GM23338 (cell line): ENCODE measurements around the gene GOLGA1. TPM values are rescaled to one million over a fixed set of nuclear protein-coding genes. Genes with fewer than 3 reads are reported as not detected.

Source experiments
- ATAC-seq: fragments of 200-7000 bp; cut with Tn5 transposase; 3 replicates; pipeline ENCODE4 v1.9.1; 2020
- DNase-seq: peaks from one replicate; pipeline ENCODE4 v3.0.0-alpha.2; 2015; ENCODE audit warnings: low spot score
- H2AFZ ChIP-seq: fragments of 200-600 bp; sonication (generic); 2 replicates; pipeline ENCODE4 v1.8.0; 2016; ENCODE audit warnings: antibody characterized with exemption, mild to moderate bottlenecking, moderate library complexity
- H3F3A ChIP-seq: fragments of 200-600 bp; sonication (generic); replicated peaks from 2 replicates; pipeline ENCODE4 v1.8.0; 2017; ENCODE audit warnings: antibody characterized with exemption, mixed run types, low read depth
- H3K27ac ChIP-seq: fragments of 200-600 bp; sonication (generic); 2 replicates; pipeline ENCODE4 v1.6.1; 2016; ENCODE audit warnings: low read depth
- H3K27me3 ChIP-seq: fragments of 200-600 bp; sonication (generic); 2 replicates; pipeline ENCODE4 v1.8.0; 2016; ENCODE audit warnings: mild to moderate bottlenecking, mixed run types, moderate library complexity; ENCODE audit not compliant: insufficient read depth
- H3K36me3 ChIP-seq: fragments of 200-600 bp; sonication (generic); 2 replicates; pipeline ENCODE4 v1.8.0; 2016; ENCODE audit warnings: mild to moderate bottlenecking; ENCODE audit not compliant: insufficient read depth
- H3K4me1 ChIP-seq: fragments of 200-600 bp; sonication (generic); 2 replicates; pipeline ENCODE4 v1.8.0; 2016; ENCODE audit warnings: mild to moderate bottlenecking, moderate library complexity; ENCODE audit not compliant: insufficient read depth
- H3K4me2 ChIP-seq: fragments of 200-600 bp; sonication (generic); 2 replicates; pipeline ENCODE4 v1.7.1; 2017; ENCODE audit warnings: mixed run types
- H3K4me3 ChIP-seq: fragments of 200-600 bp; sonication (generic); 2 replicates; pipeline ENCODE4 v1.6.1; 2016; ENCODE audit warnings: mixed run types
- H3K79me2 ChIP-seq: fragments of 200-600 bp; sonication (generic); replicated peaks from 2 replicates; pipeline ENCODE4 v1.8.0; 2017; ENCODE audit warnings: mild to moderate bottlenecking; ENCODE audit not compliant: insufficient read depth
- H3K9me2 ChIP-seq: fragments of 200-600 bp; sonication (generic); 2 replicates; pipeline ENCODE4 v1.8.0; 2017; ENCODE audit not compliant: insufficient read depth
- H4K20me1 ChIP-seq: fragments of 200-600 bp; sonication (generic); replicated peaks from 2 replicates; pipeline ENCODE4 v1.8.0; 2017; ENCODE audit warnings: mild to moderate bottlenecking; ENCODE audit not compliant: insufficient read depth
- H3K27ac Mint-ChIP-seq: 2 replicates; pipeline ENCODE4 v1.8.0; 2020; ENCODE audit warnings: inconsistent platforms, mild to moderate bottlenecking, moderate library complexity, mixed read lengths
- H3K27me3 Mint-ChIP-seq: 3 replicates; pipeline ENCODE4 v1.8.0; 2022; ENCODE audit warnings: low read depth, mild to moderate bottlenecking, moderate library complexity, mixed read lengths, inconsistent platforms; ENCODE audit not compliant: insufficient read depth, poor library complexity
- H3K36me3 Mint-ChIP-seq: 3 replicates; pipeline ENCODE4 v1.8.0; 2021; ENCODE audit warnings: low read depth, mild to moderate bottlenecking, inconsistent platforms, moderate library complexity, mixed read lengths
- H3K4me1 Mint-ChIP-seq: 3 replicates; pipeline ENCODE4 v1.8.0; 2020; ENCODE audit warnings: mild to moderate bottlenecking, inconsistent platforms, mixed read lengths
- H3K4me3 Mint-ChIP-seq: 3 replicates; pipeline ENCODE4 v1.8.0; 2021; ENCODE audit warnings: moderate library complexity, mild to moderate bottlenecking, inconsistent platforms, mixed read lengths
- H3K9me3 Mint-ChIP-seq: 3 replicates; pipeline ENCODE4 v1.8.0; 2020; ENCODE audit warnings: moderate library complexity, mild to moderate bottlenecking, inconsistent platforms, mixed read lengths
- CREB1 ChIP-seq: fragments of 250-450 bp; sonication (Bioruptor Pico); IDR thresholded peaks from 2 replicates; pipeline ENCODE4 v1.5.0; 2020; ENCODE audit warnings: low read depth, mild to moderate bottlenecking, moderate library complexity
- ETS1 ChIP-seq: IDR thresholded peaks from 2 replicates; pipeline ENCODE4 v1.6.1; 2016; ENCODE audit warnings: antibody characterized with exemption
- EZH2 ChIP-seq: fragments of 200-600 bp; sonication (generic); IDR thresholded peaks from one replicate; pipeline ENCODE4 v1.8.0; 2017; ENCODE audit warnings: antibody characterized with exemption, mild to moderate bottlenecking, low read depth; ENCODE audit not compliant: unreplicated experiment
- EZH2phosphoT487 ChIP-seq: fragments of 200-600 bp; sonication (generic); IDR thresholded peaks from one replicate; pipeline ENCODE4 v1.8.1; 2018; ENCODE audit warnings: antibody characterized with exemption; ENCODE audit not compliant: unreplicated experiment
- JUNB ChIP-seq: IDR thresholded peaks from one replicate; pipeline ENCODE4 v1.6.1; 2016; ENCODE audit warnings: antibody characterized with exemption; ENCODE audit not compliant: unreplicated experiment
- POLR2AphosphoS5 ChIP-seq: IDR thresholded peaks from 2 replicates; pipeline ENCODE4 v1.6.1; 2016; ENCODE audit warnings: antibody characterized with exemption, low read depth
- REST ChIP-seq: IDR thresholded peaks from one replicate; pipeline ENCODE4 v1.6.1; 2018; ENCODE audit warnings: antibody characterized with exemption; ENCODE audit not compliant: unreplicated experiment
- ZNF114 ChIP-seq: fragments of 250-450 bp; sonication (Bioruptor Pico); IDR thresholded peaks from 2 replicates; pipeline ENCODE4 v1.5.0; 2020; ENCODE audit warnings: mild to moderate bottlenecking, moderate library complexity
- ZNF331 ChIP-seq: fragments of 250-450 bp; sonication (Bioruptor Pico); IDR thresholded peaks from 2 replicates; pipeline ENCODE4 v1.5.0; 2020; ENCODE audit warnings: low read depth, mild to moderate bottlenecking, moderate library complexity
- ZNF462 ChIP-seq: fragments of 250-450 bp; sonication (Bioruptor Pico); IDR thresholded peaks from 2 replicates; pipeline ENCODE4 v1.5.0; 2020; ENCODE audit warnings: mild to moderate bottlenecking, moderate library complexity
- polyA plus RNA-seq: library from polyadenylated mRNA; unstranded; fragments of >200 nt; fragmentation: Nextera tagmentation; extraction: Ambion mirVana; gene quantifications from 2 replicates; pipeline ENCODE4 v1.2.1, GENCODE V29; 2016
- total RNA-seq: library from RNA; depleted of rRNA; stranded (reverse); fragments of >200 nt; shearing (Covaris generic); gene quantifications from 2 replicates; pipeline ENCODE4 v1.2.3, GENCODE V29; 2014

The GOLGA1 gene
- total and polyA plus RNA-seq, 2 experiments from 2014 or later: 6.1 to 8.0 TPM

- TF ChIP-seq EZH2 (no peak), REST (no peak), ZNF114 (CRISPR knock-in tag) (no peak), POLR2AphosphoS5 (no peak), EZH2phosphoT487 (no peak), CREB1 (CRISPR knock-in tag) (no peak)
These were observed 31.4 kb upstream of the GOLGA1 start (continued) for GRCh38 chr9:124972241-124972770.

GRCh38 chr9:124969401-124969800, 28.5 kb upstream of the GOLGA1 start:
- Mint-ChIP-seq H3K9me3 (no peaks in the 10 kb centered on the region), H3K36me3 (peaks cover 24% of the 10 kb centered on the region), H3K27ac (no peak overlapping the region), H3K4me3 (no peak overlapping the region), H3K27me3 (peaks cover 1% of the 10 kb centered on the region), H3K4me1 (no peaks in the 10 kb centered on the region; the same call in 1 of the 3 replicates)
- no peak for DNase-seq
- Histone ChIP-seq H4K20me1 (no peaks in the 10 kb centered on the region), H2AFZ (no peak overlapping the region), H3K9me2 (no peaks in the 10 kb centered on the region), H3K27me3 (no peaks in the 10 kb centered on the region), H3F3A (no peaks in the 10 kb centered on the region), H3K4me3 (no peak overlapping the region), H3K36me3 (no peaks in the 10 kb centered on the region), H3K4me1 (no peaks in the 10 kb centered on the region), H3K4me2 (no peak overlapping the region), H3K27ac (no peak overlapping the region), H3K79me2 (no peaks in the 10 kb centered on the region)
- no peak for ATAC-seq
- TF ChIP-seq ETS1 (no peak), EZH2phosphoT487 (no peak), ZNF331 (CRISPR knock-in tag) (no peak)

- no peak overlapping the region for H3K4me3 ChIP-seq
- no peaks in the 10 kb centered on the region for H3F3A ChIP-seq
- H3K79me2 ChIP-seq: no peaks in the 10 kb centered on the region
- H4K20me1 ChIP-seq: no peaks in the 10 kb centered on the region
- H3K36me3 ChIP-seq: no peaks in the 10 kb centered on the region
- H3K27ac Mint-ChIP-seq: no peak overlapping the region
- H3K4me1 ChIP-seq: no peaks in the 10 kb centered on the region
- no peak overlapping the region for H3K27ac ChIP-seq
- H3K4me3 Mint-ChIP-seq: no peak overlapping the region
- H3K4me1 Mint-ChIP-seq: no peaks in the 10 kb centered on the region
- DNase-seq: no peak
- H3K36me3 Mint-ChIP-seq: peaks cover 18% of the 10 kb centered on the region
- H3K9me3 Mint-ChIP-seq: no peaks in the 10 kb centered on the region
- H3K27me3 ChIP-seq: no peaks in the 10 kb centered on the region
- H3K27me3 Mint-ChIP-seq: peaks cover 1% of the 10 kb centered on the region
- no peaks in the 10 kb centered on the region for H3K9me2 ChIP-seq
- no peak overlapping the region for H3K4me2 ChIP-seq
- no peak for ATAC-seq
- no peak overlapping the region for H2AFZ ChIP-seq
- TF ChIP-seq ZNF462 (CRISPR knock-in tag): no peak
- TF ChIP-seq ZNF331 (CRISPR knock-in tag): no peak
- TF ChIP-seq JUNB: no peak
- TF ChIP-seq ZNF114 (CRISPR knock-in tag): no peak
- no peak for TF ChIP-seq EZH2
These were observed 27.4 kb upstream of the GOLGA1 start for GRCh38 chr9:124968238-124968637.
